ENCODE measurements around the gene RAB22A.

DNA sequence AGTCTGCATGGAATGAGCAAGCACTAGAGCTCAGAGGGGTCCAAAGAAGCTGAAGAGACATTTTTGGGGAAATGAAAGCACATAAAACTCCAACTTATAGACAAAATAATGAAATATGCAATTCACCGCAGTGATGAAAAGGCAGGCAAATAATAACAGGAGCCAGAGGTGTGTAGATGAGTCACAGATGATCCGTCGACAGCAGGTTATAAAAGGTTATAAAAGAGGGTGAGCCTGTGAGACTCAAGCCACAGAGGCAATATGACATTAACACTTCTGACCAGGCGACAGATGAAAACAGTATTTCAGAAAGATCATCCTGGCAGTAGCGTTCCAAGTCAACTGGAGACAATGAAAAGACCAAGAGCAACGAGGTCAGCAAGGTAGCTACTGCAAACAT is 45.2 kb upstream of the RAB22A start:
- TF ChIP-seq, protein P1, sequence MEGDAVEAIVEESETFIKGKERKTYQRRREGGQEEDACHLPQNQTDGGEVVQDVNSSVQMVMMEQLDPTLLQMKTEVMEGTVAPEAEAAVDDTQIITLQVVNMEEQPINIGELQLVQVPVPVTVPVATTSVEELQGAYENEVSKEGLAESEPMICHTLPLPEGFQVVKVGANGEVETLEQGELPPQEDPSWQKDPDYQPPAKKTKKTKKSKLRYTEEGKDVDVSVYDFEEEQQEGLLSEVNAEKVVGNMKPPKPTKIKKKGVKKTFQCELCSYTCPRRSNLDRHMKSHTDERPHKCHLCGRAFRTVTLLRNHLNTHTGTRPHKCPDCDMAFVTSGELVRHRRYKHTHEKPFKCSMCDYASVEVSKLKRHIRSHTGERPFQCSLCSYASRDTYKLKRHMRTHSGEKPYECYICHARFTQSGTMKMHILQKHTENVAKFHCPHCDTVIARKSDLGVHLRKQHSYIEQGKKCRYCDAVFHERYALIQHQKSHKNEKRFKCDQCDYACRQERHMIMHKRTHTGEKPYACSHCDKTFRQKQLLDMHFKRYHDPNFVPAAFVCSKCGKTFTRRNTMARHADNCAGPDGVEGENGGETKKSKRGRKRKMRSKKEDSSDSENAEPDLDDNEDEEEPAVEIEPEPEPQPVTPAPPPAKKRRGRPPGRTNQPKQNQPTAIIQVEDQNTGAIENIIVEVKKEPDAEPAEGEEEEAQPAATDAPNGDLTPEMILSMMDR (IDR thresholded peaks at IDR 0.05; ENCODE audit: low read depth, low read length), result no peak
- no peak for TF ChIP-seq POLR2A (IDR thresholded peaks at IDR 0.05; ENCODE audit: extremely low read depth, insufficient read length)
- TF ChIP-seq, protein P2, sequence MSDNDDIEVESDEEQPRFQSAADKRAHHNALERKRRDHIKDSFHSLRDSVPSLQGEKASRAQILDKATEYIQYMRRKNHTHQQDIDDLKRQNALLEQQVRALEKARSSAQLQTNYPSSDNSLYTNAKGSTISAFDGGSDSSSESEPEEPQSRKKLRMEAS (IDR thresholded peaks at IDR 0.05; ENCODE audit: low read depth, low read length), result no peak
